Measurements from ENCODE around the gene MYH11. TPM values are rescaled to one million over a fixed set of nuclear protein-coding genes. Genes with fewer than 3 reads are reported as not detected.
A peak's percentile ranks its signal among the peaks of the same experiment; 100 is the strongest.

The MYH11 gene
- total and polyA plus RNA-seq, 2 donors (not counting 1 experiment from before 2014, with no cell fraction given): 1.3 to 14.5 TPM

DNA sequence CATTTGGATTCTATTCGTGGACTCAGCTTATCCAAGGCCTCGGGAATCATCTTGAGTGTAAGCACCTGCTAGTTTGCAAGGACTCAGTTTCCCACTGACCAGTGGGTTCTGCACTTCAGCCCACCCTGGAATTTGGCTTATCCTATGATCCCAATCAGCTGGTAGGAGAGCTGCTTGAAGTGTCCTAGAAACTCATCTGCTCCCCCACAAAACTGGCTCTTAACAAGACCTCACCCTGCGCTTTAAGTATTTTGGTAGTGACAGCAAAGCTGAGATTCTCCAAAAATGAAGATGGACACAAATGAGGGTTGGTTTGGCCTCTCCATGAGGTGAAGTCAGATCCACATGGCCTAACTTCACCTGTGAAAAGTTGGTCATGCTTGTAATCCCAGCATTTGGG lies 149.5 kb downstream of the MYH11 start:
- Histone ChIP-seq H3K79me2 (ENCODE audit: control insufficient read depth, insufficient read depth, low read length) (no peaks in the 10 kb centered on the region), H3K27ac (ENCODE audit: insufficient read depth, low read length) (no peak overlapping the region), H3K4me3 (replicated peaks in 1 of 4; ENCODE audit: control extremely low read depth in 1 of 4, insufficient read depth in 1 of 4, low read depth in 3 of 4, low read length in 4 of 4) (no peak overlapping the region), H3K36me3 (ENCODE audit: control insufficient read depth, insufficient read depth, low read length) (no peaks in the 10 kb centered on the region), H2AFZ (ENCODE audit: low read length) (no peak overlapping the region), H3K9ac (ENCODE audit: insufficient read depth, low read length) (no peak overlapping the region), H3K27me3 (ENCODE audit: control insufficient read depth, insufficient read depth, low read length) (no peaks in the 10 kb centered on the region), H3K9me3 (ENCODE audit: control insufficient read depth, insufficient read depth, low read depth, low read length) (no peaks in the 10 kb centered on the region), H3K4me1 (ENCODE audit: control insufficient read depth, extremely low read depth, insufficient read depth, low read length) (peaks cover 3% of the 10 kb centered on the region), H4K20me1 (ENCODE audit: control insufficient read depth, extremely low read depth, insufficient read depth, low read length) (no peaks in the 10 kb centered on the region), H3K4me2 (ENCODE audit: extremely low read depth, insufficient read depth, low read length) (no peak overlapping the region)
- DNase-seq (ENCODE audit: low read depth in 2 of 2): no peak
- TF ChIP-seq EZH2 (IDR thresholded peaks at IDR 0.05; ENCODE audit: low read length, missing control alignments) (no peak), CTCF (conservative IDR thresholded peaks at IDR 0.05 in 1 of 2, IDR thresholded peaks at IDR 0.05 in 1 of 2; ENCODE audit: low read depth in 1 of 2, low read length in 2 of 2) (no peak)

- no peak for TF ChIP-seq EZH2 (IDR thresholded peaks at IDR 0.05; ENCODE audit: low read length, missing control alignments)
- TF ChIP-seq CTCF (conservative IDR thresholded peaks at IDR 0.05 in 1 of 2, IDR thresholded peaks at IDR 0.05 in 1 of 2; ENCODE audit: low read depth in 1 of 2, low read length in 2 of 2): no peak
- Histone ChIP-seq H3K4me1 (ENCODE audit: control insufficient read depth, extremely low read depth, insufficient read depth, low read length) (peaks cover 3% of the 10 kb centered on the region), H3K27ac (ENCODE audit: insufficient read depth, low read length) (no peak overlapping the region), H3K4me3 (replicated peaks in 1 of 4; ENCODE audit: control extremely low read depth in 1 of 4, insufficient read depth in 1 of 4, low read depth in 3 of 4, low read length in 4 of 4) (no peak overlapping the region), H3K4me2 (ENCODE audit: extremely low read depth, insufficient read depth, low read length) (no peak overlapping the region), H2AFZ (ENCODE audit: low read length) (no peak overlapping the region), H3K79me2 (ENCODE audit: control insufficient read depth, insufficient read depth, low read length) (no peaks in the 10 kb centered on the region), H4K20me1 (ENCODE audit: control insufficient read depth, extremely low read depth, insufficient read depth, low read length) (no peaks in the 10 kb centered on the region), H3K9ac (ENCODE audit: insufficient read depth, low read length) (no peak overlapping the region), H3K36me3 (ENCODE audit: control insufficient read depth, insufficient read depth, low read length) (peaks cover 3% of the 10 kb centered on the region), H3K27me3 (ENCODE audit: control insufficient read depth, insufficient read depth, low read length) (no peaks in the 10 kb centered on the region), H3K9me3 (ENCODE audit: control insufficient read depth, insufficient read depth, low read depth, low read length) (no peaks in the 10 kb centered on the region)
- no peak for DNase-seq (ENCODE audit: low read depth in 2 of 2)
Observed at GRCh38 chr16:15705064-15705565, 151.7 kb downstream of the MYH11 start.

DNA sequence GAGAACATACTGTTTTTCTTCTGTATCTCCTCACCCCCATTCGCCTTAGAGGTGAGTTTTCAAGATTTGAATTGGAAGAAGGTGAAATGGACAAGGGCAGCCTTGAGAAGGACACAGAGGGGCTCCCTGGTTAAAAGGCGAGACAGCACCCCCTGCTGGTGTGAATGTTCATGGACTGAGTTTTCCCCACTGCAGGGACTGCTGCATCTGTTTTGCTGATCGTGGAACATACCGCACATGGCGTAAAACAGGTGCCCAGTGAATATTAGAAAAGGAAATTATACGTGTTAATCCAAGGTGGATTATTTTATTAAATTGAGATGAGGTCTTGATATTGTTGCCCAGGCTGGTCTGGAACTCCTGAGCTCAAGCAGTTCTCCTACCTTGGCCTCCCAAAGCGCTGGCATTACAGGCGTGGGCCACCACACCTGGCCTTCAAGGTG lies 152.3 kb downstream of the MYH11 start:
- TF ChIP-seq EZH2 (IDR thresholded peaks at IDR 0.05; ENCODE audit: low read length, missing control alignments): no peak
- peak; percentile 74 to 83 for TF ChIP-seq CTCF (conservative IDR thresholded peaks at IDR 0.05 in 1 of 2, IDR thresholded peaks at IDR 0.05 in 1 of 2; ENCODE audit: low read depth in 1 of 2, low read length in 2 of 2)
- H2AFZ ChIP-seq (ENCODE audit: low read length): no peak overlapping the region
- no peak overlapping the region for H3K27ac ChIP-seq (ENCODE audit: insufficient read depth, low read length)
- no peak overlapping the region for H3K4me3 ChIP-seq (replicated peaks in 1 of 4; ENCODE audit: control extremely low read depth in 1 of 4, insufficient read depth in 1 of 4, low read depth in 3 of 4, low read length in 4 of 4)
- H3K9me3 ChIP-seq (ENCODE audit: control insufficient read depth, insufficient read depth, low read depth, low read length): no peaks in the 10 kb centered on the region
- H3K9ac ChIP-seq (ENCODE audit: insufficient read depth, low read length): no peak overlapping the region
- H3K36me3 ChIP-seq (ENCODE audit: control insufficient read depth, insufficient read depth, low read length): peaks cover 3% of the 10 kb centered on the region
- H3K4me2 ChIP-seq (ENCODE audit: extremely low read depth, insufficient read depth, low read length): no peak overlapping the region
- peak; percentile 50 to 79 for DNase-seq (ENCODE audit: low read depth in 2 of 2)
- no peaks in the 10 kb centered on the region for H3K79me2 ChIP-seq (ENCODE audit: control insufficient read depth, insufficient read depth, low read length)
- H3K4me1 ChIP-seq (ENCODE audit: control insufficient read depth, extremely low read depth, insufficient read depth, low read length): peaks cover 3% of the 10 kb centered on the region
- H3K27me3 ChIP-seq (ENCODE audit: control insufficient read depth, insufficient read depth, low read length): no peaks in the 10 kb centered on the region
- no peaks in the 10 kb centered on the region for H4K20me1 ChIP-seq (ENCODE audit: control insufficient read depth, extremely low read depth, insufficient read depth, low read length)

Data from fibroblast of lung (primary cell).